ENCODE results near the gene ST6GAL1. TPM values are rescaled to one million over a fixed set of nuclear protein-coding genes. Genes with fewer than 3 reads are reported as not detected.
A peak's percentile ranks its signal among the peaks of the same experiment; 100 is the strongest.

Gene ST6GAL1
- total RNA-seq (2021; ENCODE audit: unreplicated experiment) = 15.6 TPM
- 6.9 and 7.1 TPM in 2 replicates for polyA plus RNA-seq (2012)
- percentile 64 among the genes with signal in this experiment for Bru-seq, nascent RNA
- percentile 49 among the genes with signal in this experiment for BruChase-seq, experiment 1, labeled RNA remaining after a 6-hour chase
- percentile 59 among the genes with signal in this experiment for BruChase-seq, experiment 2, labeled RNA remaining after a 2-hour chase
- long read RNA-seq, full-length matches to known transcripts = 4 of 14 reads
- long read RNA-seq, partial matches to known transcripts = 2 of 14 reads
- long read RNA-seq, other reads (novel, unspliced or antisense) = 8 of 14 reads

- Histone ChIP-seq H3K27me3 (ENCODE audit: insufficient read depth, low read length) (no peaks in the 10 kb centered on the region), H3K79me2 (ENCODE audit: insufficient read depth, low read length) (no peaks in the 10 kb centered on the region), H3K27ac (ENCODE audit: low read depth, low read length) (peak within 1 kb of the TSS; percentile 61), H3K36me3 (ENCODE audit: control insufficient read depth in 1 of 2, insufficient read depth in 2 of 2, low read length in 2 of 2) (no peaks in the 10 kb centered on the region), H3K4me3 (replicated peaks in 1 of 2; ENCODE audit: low read depth in 1 of 2, low read length in 2 of 2) (peak within 1 kb of the TSS; percentile 77 to 94), H3K9me2 (ENCODE audit: insufficient read depth) (no peaks in the 10 kb centered on the region), H3K4me1 (ENCODE audit: control insufficient read depth in 1 of 2, insufficient read depth in 2 of 2, low read length in 2 of 2) (peaks cover 16 to 18% of the 10 kb centered on the region in 2 experiments), H3K9me3 (ENCODE audit: control insufficient read depth in 1 of 2, insufficient read depth in 1 of 2, low read depth in 1 of 2, low read length in 2 of 2) (no peaks in the 10 kb centered on the region), H2AFZ (ENCODE audit: low read depth, low read length, poor library complexity, severe bottlenecking) (peak within 1 kb of the TSS; percentile 82), H3K4me2 (ENCODE audit: low read length) (peak within 1 kb of the TSS; percentile 97), H4K20me1 (ENCODE audit: insufficient read depth) (no peaks in the 10 kb centered on the region), H3K9ac (ENCODE audit: low read length) (peak within 1 kb of the TSS; percentile 73)
- peak; percentile 29 for DNase-seq (ENCODE audit: low read depth, low spot score)
- RAD21 ChIA-PET (ENCODE audit: low non-redundant PET in 1 of 2, low total read pairs in 2 of 2, uncharacterized antibody in 2 of 2, unreplicated experiment in 2 of 2) = no interaction called here
- BruUV-seq (replicated peaks) = no TSS peak
- CTCF ChIA-PET = no interaction called here
- no peak for TF ChIP-seq JUND (IDR thresholded peaks at IDR 0.05)
- no peak for TF ChIP-seq YY1 (IDR thresholded peaks at IDR 0.05; ENCODE audit: extremely low read depth, insufficient replicate concordance, low read depth, low read length)
- TF ChIP-seq EGR1 (IDR thresholded peaks at IDR 0.05; ENCODE audit: low read depth) = no peak
- TF ChIP-seq RAD21 (IDR thresholded peaks at IDR 0.05; ENCODE audit: low read depth) = no peak
- TF ChIP-seq SRF (IDR thresholded peaks at IDR 0.05; ENCODE audit: low read depth) = no peak
- peak; percentile 68 for TF ChIP-seq POLR2AphosphoS5 (IDR thresholded peaks at IDR 0.05; ENCODE audit: low read depth, low read length)
- peak; percentile 11 for TF ChIP-seq ZBTB33 (IDR thresholded peaks at IDR 0.05; ENCODE audit: extremely low read depth, insufficient replicate concordance, low read length)
- TF ChIP-seq CTCF (IDR thresholded peaks at IDR 0.05 in 2 of 3, conservative IDR thresholded peaks at IDR 0.05 in 1 of 3; ENCODE audit: borderline replicate concordance in 1 of 3, insufficient read depth in 1 of 3, low read depth in 2 of 3, low read length in 2 of 3) = peak in 1 of 3 experiments; percentile 19; a peak in 1 of 6 replicates
- peak; percentile 49 for TF ChIP-seq POLR2A (IDR thresholded peaks at IDR 0.05; ENCODE audit: borderline replicate concordance, extremely low read depth, insufficient read depth, insufficient read length)
- TF ChIP-seq CBX3 (IDR thresholded peaks at IDR 0.05; ENCODE audit: low read depth) = no peak
- no peak for TF ChIP-seq ELF1 (IDR thresholded peaks at IDR 0.05; ENCODE audit: borderline replicate concordance, low read depth)
- peak; percentile 77 for ATAC-seq
- POLR2A ChIA-PET = no interaction called here
- intact Hi-C loops (cut with micrococcal nuclease) = loop anchor here (5.0 kb wide), 1 partner anchor 83 kb away; no protein-coding TSS in a partner anchor
Measured at GRCh38 chr3:186930143-186930640, at the start of gene ST6GAL1. Gene ST6GAL1 (plus strand): TSS chr3:186930526. CDS start chr3:187042704, 112,178 bp downstream.

All from HCT116 (cell line).